ENCODE data around the gene MBOAT1. TPM values are rescaled to one million over a fixed set of nuclear protein-coding genes. Genes with fewer than 3 reads are reported as not detected.

The MBOAT1 gene
- total RNA-seq, 1 experiment from 2014 or later, result 9.9 TPM

DNA sequence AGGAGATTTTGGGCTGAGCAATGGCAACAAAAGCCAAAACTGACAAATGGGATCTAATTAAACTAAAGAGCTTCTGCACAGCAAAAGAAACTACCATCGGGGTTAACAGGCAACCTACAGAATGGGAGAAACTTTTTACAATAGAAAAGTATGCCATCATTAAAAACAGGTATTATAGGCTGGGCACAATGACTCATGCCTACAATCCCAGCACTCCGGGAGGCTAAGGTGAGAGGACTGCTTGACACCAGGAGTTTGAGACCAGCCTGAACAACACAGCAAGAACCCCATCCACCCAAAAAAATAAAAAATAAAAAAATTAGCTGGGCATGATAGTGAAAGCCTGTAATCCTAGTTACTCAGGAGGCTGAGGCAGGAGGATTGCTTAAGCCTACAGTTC, 55.4 kb downstream of the MBOAT1 start:
- Mint-ChIP-seq H3K27ac (no peak overlapping the region), H3K9me3 (0 out of 5 replicates have a peak, but pooled peaks cover 0 to 2% of the 10 kb centered on the region in 2 experiments), H3K4me3 (no peak overlapping the region), H3K36me3 (ENCODE audit: insufficient read depth in 1 of 3, low read depth in 3 of 3) (peaks cover 0 to 3% (median 0%) of the 10 kb centered on the region in 3 experiments; a peak in 1 of 7 replicates), H3K27me3 (ENCODE audit: low read depth) (peaks cover 2% of the 10 kb centered on the region; the same call in 1 of the 2 replicates), H3K4me1 (peaks cover 33 to 43% of the 10 kb centered on the region in 2 experiments)
- no peak overlapping the region for H2AK5ac ChIP-seq (ENCODE audit: insufficient read length, low read length)
- H3K18ac ChIP-seq (ENCODE audit: insufficient read length, low read depth, low read length), result no peak overlapping the region
- no peak overlapping the region for H3K23ac ChIP-seq (ENCODE audit: insufficient read length, low read depth, low read length)
- no peak overlapping the region for H2BK120ac ChIP-seq (ENCODE audit: low read depth, low read length, poor library complexity, severe bottlenecking)
- H3K4me1 ChIP-seq (ENCODE audit: insufficient read depth, low read length), result peaks cover 9% of the 10 kb centered on the region; the same call in 1 of the 2 replicates
- H4K91ac ChIP-seq (ENCODE audit: insufficient read length, low read depth, low read length), result no peak overlapping the region
- no peaks in the 10 kb centered on the region for H3K9me3 ChIP-seq (ENCODE audit: control insufficient read depth, low read depth, low read length)
- no peaks in the 10 kb centered on the region for H4K20me1 ChIP-seq (ENCODE audit: control insufficient read depth, insufficient read depth, insufficient read length)
- no peak overlapping the region for H3K56ac ChIP-seq (ENCODE audit: insufficient read length, low read depth, low read length)
- DNase-seq, result no peak
- no peak overlapping the region for H2AFZ ChIP-seq (ENCODE audit: low read length)
- H2BK12ac ChIP-seq (ENCODE audit: insufficient read length, low read depth, low read length), result no peak overlapping the region
- no peak overlapping the region for H2BK20ac ChIP-seq (ENCODE audit: low read depth, low read length, poor library complexity, severe bottlenecking)
- TF ChIP-seq, protein P1, sequence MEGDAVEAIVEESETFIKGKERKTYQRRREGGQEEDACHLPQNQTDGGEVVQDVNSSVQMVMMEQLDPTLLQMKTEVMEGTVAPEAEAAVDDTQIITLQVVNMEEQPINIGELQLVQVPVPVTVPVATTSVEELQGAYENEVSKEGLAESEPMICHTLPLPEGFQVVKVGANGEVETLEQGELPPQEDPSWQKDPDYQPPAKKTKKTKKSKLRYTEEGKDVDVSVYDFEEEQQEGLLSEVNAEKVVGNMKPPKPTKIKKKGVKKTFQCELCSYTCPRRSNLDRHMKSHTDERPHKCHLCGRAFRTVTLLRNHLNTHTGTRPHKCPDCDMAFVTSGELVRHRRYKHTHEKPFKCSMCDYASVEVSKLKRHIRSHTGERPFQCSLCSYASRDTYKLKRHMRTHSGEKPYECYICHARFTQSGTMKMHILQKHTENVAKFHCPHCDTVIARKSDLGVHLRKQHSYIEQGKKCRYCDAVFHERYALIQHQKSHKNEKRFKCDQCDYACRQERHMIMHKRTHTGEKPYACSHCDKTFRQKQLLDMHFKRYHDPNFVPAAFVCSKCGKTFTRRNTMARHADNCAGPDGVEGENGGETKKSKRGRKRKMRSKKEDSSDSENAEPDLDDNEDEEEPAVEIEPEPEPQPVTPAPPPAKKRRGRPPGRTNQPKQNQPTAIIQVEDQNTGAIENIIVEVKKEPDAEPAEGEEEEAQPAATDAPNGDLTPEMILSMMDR (conservative IDR thresholded peaks at IDR 0.05), result no peak
- H3T11ph ChIP-seq (ENCODE audit: low read length), result no peak overlapping the region
- peaks cover 3% of the 10 kb centered on the region for H3K79me1 ChIP-seq (ENCODE audit: insufficient read depth, low read depth, low read length, poor library complexity, severe bottlenecking)
- H3K79me2 ChIP-seq (ENCODE audit: insufficient read depth, low read length), result no peaks in the 10 kb centered on the region; the same call in 1 of the 2 replicates
- no peak overlapping the region for H4K5ac ChIP-seq (ENCODE audit: insufficient read length, low read depth, low read length)
- no peaks in the 10 kb centered on the region for H3K23me2 ChIP-seq (ENCODE audit: insufficient read length, low read depth, low read length, poor library complexity, severe bottlenecking)
- no peak overlapping the region for H3K4me2 ChIP-seq (ENCODE audit: insufficient read depth, insufficient read length, low read length)
- H2BK15ac ChIP-seq (ENCODE audit: low read depth, low read length), result no peak overlapping the region
- no peak overlapping the region for H4K8ac ChIP-seq (replicated peaks; ENCODE audit: insufficient read length, low read depth, low read length)
- no peak overlapping the region for H3K4ac ChIP-seq (ENCODE audit: low read depth, low read length)
- H3K27ac ChIP-seq (ENCODE audit: insufficient read length, low read depth, low read length), result no peak overlapping the region
- no peak overlapping the region for H3K9ac ChIP-seq (ENCODE audit: extremely low read depth, insufficient read length, low read length)
- H3K27me3 ChIP-seq (ENCODE audit: insufficient read depth, low read length), result no peaks in the 10 kb centered on the region
- no CpG with 5 or more reads among the region's 2 CpGs for WGBS (ENCODE audit: extremely low coverage, insufficient read length, low lambda C conversion rate)
- no peak overlapping the region for H3K14ac ChIP-seq (ENCODE audit: insufficient read depth, low read length)
- no peak overlapping the region for H2BK5ac ChIP-seq (ENCODE audit: insufficient read length, low read length)
